ENCODE measurements around the gene DAB2IP.

Gene DAB2IP

GRCh38 chr9:121820286-121821005 lies 169.0 kb downstream of the DAB2IP start:
- H3K9me3 ChIP-seq (ENCODE audit: control insufficient read depth, insufficient read depth, low read length) = no peaks in the 10 kb centered on the region
- no peak overlapping the region for H3K9ac ChIP-seq (ENCODE audit: low read depth, low read length)

GRCh38 chr9:121821326-121821725 lies 169.9 kb downstream of the DAB2IP start:
- H3K9me3 ChIP-seq (ENCODE audit: control insufficient read depth, insufficient read depth, low read length) = no peaks in the 10 kb centered on the region
- H3K4me1 ChIP-seq (ENCODE audit: control insufficient read depth, insufficient read depth, low read length) = peaks cover 27% of the 10 kb centered on the region
- no peak overlapping the region for H3K4me3 ChIP-seq (ENCODE audit: low read depth, low read length)
- no peak overlapping the region for H3K9ac ChIP-seq (ENCODE audit: low read depth, low read length)
- no peaks in the 10 kb centered on the region for H3K27me3 ChIP-seq (ENCODE audit: control insufficient read depth, insufficient read depth, low read length)
- H3K36me3 ChIP-seq (ENCODE audit: control insufficient read depth, insufficient read depth, low read length) = no peaks in the 10 kb centered on the region

More at GRCh38 chr9:121820286-121821005, 169.0 kb downstream of the DAB2IP start:
- Histone ChIP-seq H3K27me3 (ENCODE audit: control insufficient read depth, insufficient read depth, low read length) (no peaks in the 10 kb centered on the region), H3K36me3 (ENCODE audit: control insufficient read depth, insufficient read depth, low read length) (no peaks in the 10 kb centered on the region), H3K4me3 (ENCODE audit: low read depth, low read length) (no peak overlapping the region), H3K4me1 (ENCODE audit: control insufficient read depth, insufficient read depth, low read length) (peaks cover 25% of the 10 kb centered on the region)

DNA sequence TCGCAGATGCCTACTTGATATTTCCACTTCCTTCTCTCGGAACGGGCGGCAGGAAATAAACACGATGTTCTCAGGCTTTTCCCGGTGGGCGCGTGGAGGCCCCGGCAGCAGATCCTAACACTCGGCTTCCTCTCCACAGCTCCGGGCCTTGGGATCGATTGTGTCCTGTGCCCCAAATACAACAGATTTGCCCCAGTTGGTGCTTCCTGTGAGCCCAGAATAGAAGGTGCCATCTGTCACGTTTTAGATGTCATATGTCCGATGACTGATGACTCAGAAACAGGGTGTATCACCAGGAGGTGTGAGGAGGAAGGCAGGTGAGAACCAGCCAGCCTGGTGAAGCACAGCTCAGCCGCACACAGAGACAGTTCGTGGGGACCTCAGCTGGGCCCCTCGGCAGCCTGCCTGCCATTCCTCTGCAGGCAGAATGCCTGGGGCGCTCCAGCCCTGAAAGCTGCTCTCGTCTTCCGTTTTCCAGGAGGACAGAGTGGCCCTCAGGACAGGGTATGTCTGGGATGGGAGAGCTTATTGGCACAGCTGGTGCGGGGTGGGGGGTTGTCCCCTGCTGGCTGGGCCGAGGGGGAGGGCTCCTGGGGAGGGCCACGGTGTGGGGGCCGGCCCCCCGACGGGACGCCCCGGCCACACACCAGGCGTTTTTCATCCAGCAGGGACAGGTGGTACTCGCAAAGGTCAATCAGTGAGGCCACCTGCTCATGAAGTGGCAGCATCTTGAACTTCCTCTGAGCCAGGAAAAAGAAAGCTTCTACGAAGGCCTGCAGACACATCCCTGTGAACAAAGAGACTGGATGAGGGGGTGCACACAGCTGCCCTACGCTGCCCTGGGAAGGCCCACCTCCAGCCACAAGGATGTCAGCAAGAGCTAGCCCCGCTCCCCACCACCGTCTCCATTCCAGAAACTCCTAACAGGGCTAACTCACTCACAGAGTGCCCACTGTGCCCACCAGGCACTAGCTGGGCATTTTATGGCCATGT lies 171.0 kb downstream of the DAB2IP start:
- Histone ChIP-seq H3K27me3 (ENCODE audit: control insufficient read depth, insufficient read depth, low read length) (no peaks in the 10 kb centered on the region), H3K4me3 (ENCODE audit: low read depth, low read length) (no peak overlapping the region), H3K9me3 (ENCODE audit: control insufficient read depth, insufficient read depth, low read length) (no peaks in the 10 kb centered on the region), H3K36me3 (ENCODE audit: control insufficient read depth, insufficient read depth, low read length) (no peaks in the 10 kb centered on the region), H3K9ac (ENCODE audit: low read depth, low read length) (no peak overlapping the region), H3K4me1 (ENCODE audit: control insufficient read depth, insufficient read depth, low read length) (peaks cover 25% of the 10 kb centered on the region)

- Histone ChIP-seq H3K9ac (ENCODE audit: low read depth, low read length) (no peak overlapping the region), H3K27me3 (ENCODE audit: control insufficient read depth, insufficient read depth, low read length) (no peaks in the 10 kb centered on the region), H3K4me3 (ENCODE audit: low read depth, low read length) (no peak overlapping the region), H3K4me1 (ENCODE audit: control insufficient read depth, insufficient read depth, low read length) (peaks cover 27% of the 10 kb centered on the region), H3K36me3 (ENCODE audit: control insufficient read depth, insufficient read depth, low read length) (no peaks in the 10 kb centered on the region), H3K9me3 (ENCODE audit: control insufficient read depth, insufficient read depth, low read length) (no peaks in the 10 kb centered on the region)
These were observed 172.2 kb downstream of the DAB2IP start for GRCh38 chr9:121823451-121824169.

GRCh38 chr9:121824651-121825030 lies 173.2 kb downstream of the DAB2IP start:
- H3K9ac ChIP-seq (ENCODE audit: low read depth, low read length) = no peak overlapping the region

GRCh38 chr9:121825031-121825691 lies 173.7 kb downstream of the DAB2IP start:
- H3K9ac ChIP-seq (ENCODE audit: low read depth, low read length) = no peak overlapping the region
- H3K4me1 ChIP-seq (ENCODE audit: control insufficient read depth, insufficient read depth, low read length) = peaks cover 17% of the 10 kb centered on the region

More at GRCh38 chr9:121824651-121825030, 173.2 kb downstream of the DAB2IP start:
- Histone ChIP-seq H3K27me3 (ENCODE audit: control insufficient read depth, insufficient read depth, low read length) (no peaks in the 10 kb centered on the region), H3K9me3 (ENCODE audit: control insufficient read depth, insufficient read depth, low read length) (no peaks in the 10 kb centered on the region), H3K36me3 (ENCODE audit: control insufficient read depth, insufficient read depth, low read length) (no peaks in the 10 kb centered on the region), H3K4me3 (ENCODE audit: low read depth, low read length) (no peak overlapping the region), H3K4me1 (ENCODE audit: control insufficient read depth, insufficient read depth, low read length) (peaks cover 19% of the 10 kb centered on the region)

GRCh38 chr9:121826711-121827110 lies 175.3 kb downstream of the DAB2IP start:
- H3K36me3 ChIP-seq (ENCODE audit: control insufficient read depth, insufficient read depth, low read length) = no peaks in the 10 kb centered on the region
- no peak overlapping the region for H3K4me3 ChIP-seq (ENCODE audit: low read depth, low read length)
- no peak overlapping the region for H3K9ac ChIP-seq (ENCODE audit: low read depth, low read length)
- H3K4me1 ChIP-seq (ENCODE audit: control insufficient read depth, insufficient read depth, low read length) = peaks cover 14% of the 10 kb centered on the region
- H3K9me3 ChIP-seq (ENCODE audit: control insufficient read depth, insufficient read depth, low read length) = no peaks in the 10 kb centered on the region
- H3K27me3 ChIP-seq (ENCODE audit: control insufficient read depth, insufficient read depth, low read length) = no peaks in the 10 kb centered on the region

More at GRCh38 chr9:121825031-121825691, 173.7 kb downstream of the DAB2IP start:
- Histone ChIP-seq H3K4me3 (ENCODE audit: low read depth, low read length) (no peak overlapping the region), H3K27me3 (ENCODE audit: control insufficient read depth, insufficient read depth, low read length) (no peaks in the 10 kb centered on the region), H3K36me3 (ENCODE audit: control insufficient read depth, insufficient read depth, low read length) (no peaks in the 10 kb centered on the region), H3K9me3 (ENCODE audit: control insufficient read depth, insufficient read depth, low read length) (no peaks in the 10 kb centered on the region)

GRCh38 chr9:121827251-121827967 lies 176.0 kb downstream of the DAB2IP start:
- Histone ChIP-seq H3K27me3 (ENCODE audit: control insufficient read depth, insufficient read depth, low read length) (no peaks in the 10 kb centered on the region), H3K4me1 (ENCODE audit: control insufficient read depth, insufficient read depth, low read length) (peaks cover 12% of the 10 kb centered on the region), H3K4me3 (ENCODE audit: low read depth, low read length) (no peak overlapping the region), H3K9me3 (ENCODE audit: control insufficient read depth, insufficient read depth, low read length) (no peaks in the 10 kb centered on the region), H3K36me3 (ENCODE audit: control insufficient read depth, insufficient read depth, low read length) (no peaks in the 10 kb centered on the region), H3K9ac (ENCODE audit: low read depth, low read length) (no peak overlapping the region)

- peaks cover 3% of the 10 kb centered on the region for H3K4me1 ChIP-seq (ENCODE audit: control insufficient read depth, insufficient read depth, low read length)
- H3K4me3 ChIP-seq (ENCODE audit: low read depth, low read length) = no peak overlapping the region
- H3K36me3 ChIP-seq (ENCODE audit: control insufficient read depth, insufficient read depth, low read length) = no peaks in the 10 kb centered on the region
- H3K27me3 ChIP-seq (ENCODE audit: control insufficient read depth, insufficient read depth, low read length) = no peaks in the 10 kb centered on the region
- H3K9me3 ChIP-seq (ENCODE audit: control insufficient read depth, insufficient read depth, low read length) = no peaks in the 10 kb centered on the region
- no peak overlapping the region for H3K9ac ChIP-seq (ENCODE audit: low read depth, low read length)
These were observed 179.2 kb downstream of the DAB2IP start for GRCh38 chr9:121830441-121831140.

DNA sequence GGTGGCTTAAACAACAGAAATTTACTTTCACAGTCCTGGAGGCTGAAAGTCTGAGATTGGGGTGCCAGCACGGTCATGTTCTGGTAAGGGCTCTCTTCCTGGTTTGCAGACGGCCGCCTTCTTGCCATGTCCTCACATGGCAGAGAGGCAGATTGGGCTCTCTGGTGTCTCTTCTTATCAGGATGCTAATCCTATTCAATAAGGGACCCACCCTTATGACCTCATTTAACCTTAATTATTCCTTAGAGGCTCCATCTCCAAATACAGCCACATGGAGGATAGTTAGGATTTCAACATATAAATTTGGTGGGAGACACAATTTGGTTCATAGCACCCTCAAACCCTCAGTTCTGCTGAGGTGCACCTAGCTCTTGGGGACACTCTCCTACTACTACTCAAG lies 180.4 kb downstream of the DAB2IP start:
- Histone ChIP-seq H3K9ac (ENCODE audit: low read depth, low read length) (no peak overlapping the region), H3K4me3 (ENCODE audit: low read depth, low read length) (no peak overlapping the region), H3K4me1 (ENCODE audit: control insufficient read depth, insufficient read depth, low read length) (peaks cover 2% of the 10 kb centered on the region), H3K36me3 (ENCODE audit: control insufficient read depth, insufficient read depth, low read length) (no peaks in the 10 kb centered on the region), H3K27me3 (ENCODE audit: control insufficient read depth, insufficient read depth, low read length) (no peaks in the 10 kb centered on the region), H3K9me3 (ENCODE audit: control insufficient read depth, insufficient read depth, low read length) (no peaks in the 10 kb centered on the region)
